PC-3 (cell line): Measurements from ENCODE around the gene PRLR. TPM values are rescaled to one million over a fixed set of nuclear protein-coding genes. Genes with fewer than 3 reads are reported as not detected.

Experiments used
- ATAC-seq: fragments of 200-7000 bp; cut with Tn5 transposase; 2 replicates; pipeline ENCODE4 v1.9.1; 2020; ENCODE audit warnings: mild to moderate bottlenecking, moderate library complexity
- BruUV-seq: library from RNA; stranded (reverse); fragments of 400-500 nt; replicated peaks from 2 replicates; lab custom pipeline; 2021; lab: Mats Ljungman, UMichigan
- CTCF ChIA-PET: fragments of 300-600 bp; sonication (Branson Sonifier 250); formaldehyde crosslinking; loops from one replicate; lab custom pipeline; 2022; ENCODE audit warnings: antibody characterized with exemption; lab: Charles Lee
- POLR2A ChIA-PET: fragments of 300-600 bp; sonication (Branson Sonifier 250); formaldehyde crosslinking; loops from one replicate; lab custom pipeline; 2022; ENCODE audit warnings: antibody characterized with exemption; ENCODE audit not compliant: unreplicated experiment; lab: Charles Lee
- DNase-seq: peaks from one replicate; pipeline ENCODE4 v3.0.0-alpha.2; 2015
- H2AFZ ChIP-seq: fragments of 300-600 bp; sonication (generic); 2 replicates; pipeline ENCODE4 v1.6.0; 2016; ENCODE audit warnings: antibody characterized with exemption, low read length
- H3F3A ChIP-seq: fragments of 300-600 bp; sonication (generic); one replicate; pipeline ENCODE4 v1.6.0; 2017; ENCODE audit warnings: antibody characterized with exemption, low read length, control low read depth, mild to moderate bottlenecking; ENCODE audit not compliant: unreplicated experiment
- H3K27ac ChIP-seq: fragments of 300-600 bp; sonication (generic); 2 replicates; pipeline ENCODE4 v1.5.1; 2016; ENCODE audit warnings: mild to moderate bottlenecking, low read length
- H3K27me3 ChIP-seq: fragments of 300-600 bp; sonication (generic); 2 replicates; pipeline ENCODE4 v1.6.1; 2016; ENCODE audit warnings: low read length, mixed read lengths
- H3K36me3 ChIP-seq: fragments of 300-600 bp; sonication (generic); 2 replicates; pipeline ENCODE4 v1.6.1; 2016; ENCODE audit warnings: low read depth, mixed run types, low read length, mixed read lengths
- H3K4me1 ChIP-seq: fragments of 300-600 bp; sonication (generic); 2 replicates; pipeline ENCODE4 v1.5.1; 2016; ENCODE audit warnings: low read length; ENCODE audit not compliant: insufficient read depth
- H3K4me2 ChIP-seq: fragments of 300-600 bp; sonication (generic); 2 replicates; pipeline ENCODE4 v1.6.0; 2016; ENCODE audit warnings: low read length
- H3K4me3 ChIP-seq: fragments of 300-600 bp; sonication (generic); 2 replicates; pipeline ENCODE4 v1.5.1; 2016; ENCODE audit warnings: mild to moderate bottlenecking, low read length, mixed read lengths
- H3K79me2 ChIP-seq: fragments of 300-600 bp; sonication (generic); 2 replicates; pipeline ENCODE4 v1.6.1; 2017; ENCODE audit warnings: low read length, mixed read lengths
- H3K9ac ChIP-seq: fragments of 300-600 bp; sonication (generic); 2 replicates; pipeline ENCODE4 v1.6.0; 2016; ENCODE audit warnings: mild to moderate bottlenecking, low read length
- H3K9me2 ChIP-seq: fragments of 300-600 bp; sonication (generic); replicated peaks from 2 replicates; pipeline ENCODE4 v1.6.1; 2016; ENCODE audit warnings: mixed run types, low read length, mixed read lengths
- H3K9me3 ChIP-seq: fragments of 300-600 bp; sonication (generic); 2 replicates; pipeline ENCODE4 v1.6.1; 2016; ENCODE audit warnings: low read length, mixed read lengths
- H4K20me1 ChIP-seq: fragments of 300-600 bp; sonication (generic); 2 replicates; pipeline ENCODE4 v1.6.1; 2016; ENCODE audit warnings: low read length, mixed read lengths
- EZH2 ChIP-seq: fragments of 300-600 bp; sonication (generic); IDR thresholded peaks from one replicate; pipeline ENCODE4 v1.6.1; 2017; ENCODE audit warnings: antibody characterized with exemption, mild to moderate bottlenecking, low read length; ENCODE audit not compliant: unreplicated experiment
- EZH2phosphoT487 ChIP-seq: fragments of 300-600 bp; sonication (generic); IDR thresholded peaks from 2 replicates; pipeline ENCODE4 v1.6.1; 2018; ENCODE audit warnings: mild to moderate bottlenecking, antibody characterized with exemption, low read length, borderline replicate concordance
- intact Hi-C: fragments of 100-400 bp; cut with micrococcal nuclease; formaldehyde crosslinking; loops from 2 replicates; pipeline ENCODE4 v1.9.0; 2023
- total RNA-seq: library from RNA; depleted of rRNA; stranded (reverse); fragments of >200 nt; gene quantifications from 2 replicates; pipeline ENCODE4 v1.2.3, GENCODE V29; 2014
- TF ChIP-seq, protein P1 (sequence below): fragments of 300-600 bp; sonication (generic); conservative IDR thresholded peaks from 2 replicates; pipeline ENCODE4 v1.5.1; 2017; ENCODE audit warnings: antibody characterized with exemption, low read depth, mild to moderate bottlenecking, low read length

Gene PRLR
- total RNA-seq, 1 experiment from 2014 or later = 0.29 TPM

DNA sequence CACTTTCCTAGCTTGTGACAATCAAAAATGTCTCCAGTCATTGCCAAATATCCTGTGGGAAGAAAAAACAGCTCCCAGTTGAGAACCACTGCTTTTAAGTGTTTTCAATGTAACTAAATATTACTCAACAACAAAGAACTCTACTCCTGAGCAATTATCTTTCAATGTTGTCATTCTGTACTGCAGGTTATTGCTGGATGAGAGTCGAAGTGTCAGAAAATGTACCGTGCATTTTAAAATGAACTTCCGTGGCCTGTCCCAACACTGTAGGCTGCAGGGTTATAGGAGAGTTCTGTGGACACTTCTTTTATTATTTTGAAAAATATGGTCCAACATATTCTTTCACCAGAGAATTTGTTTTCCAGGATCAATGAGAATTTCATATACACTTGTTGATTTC, 147.8 kb downstream of the PRLR start:
- intact Hi-C loops = no loop called here
- CTCF ChIA-PET = no interaction called here
- BruUV-seq = no TSS peak

DNA sequence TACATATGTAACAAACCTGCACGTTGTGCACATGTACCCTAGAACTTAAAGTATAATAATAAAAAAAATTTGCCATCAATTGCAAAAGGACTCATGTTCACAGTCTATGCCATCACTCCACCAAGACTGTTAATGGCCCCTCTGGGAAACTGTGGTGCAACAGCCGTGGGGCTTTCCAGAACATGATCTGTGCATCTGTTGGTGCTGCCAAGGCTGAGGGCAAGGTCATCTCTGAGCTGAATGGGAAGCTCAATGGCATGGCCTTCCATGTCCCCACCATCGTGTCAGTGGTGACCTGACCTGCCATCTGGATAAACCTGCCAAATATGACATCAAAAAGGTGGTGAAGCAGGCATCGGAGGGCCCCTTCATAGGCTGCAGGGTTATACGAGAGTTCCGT, 149.2 kb downstream of the PRLR start:
- Histone ChIP-seq H3K4me1 (no peaks in the 10 kb centered on the region), H3K36me3 (no peaks in the 10 kb centered on the region), H3K9ac (no peak overlapping the region), H3K79me2 (no peaks in the 10 kb centered on the region), H4K20me1 (no peaks in the 10 kb centered on the region), H3K9me2 (no peaks in the 10 kb centered on the region), H3F3A (no peaks in the 10 kb centered on the region), H3K4me2 (no peak overlapping the region), H3K27me3 (peaks cover 20% of the 10 kb centered on the region), H3K27ac (no peak overlapping the region), H3K9me3 (no peaks in the 10 kb centered on the region), H3K4me3 (no peak overlapping the region), H2AFZ (no peak overlapping the region)
- BruUV-seq = no TSS peak
- ATAC-seq (no peak), DNase-seq (no peak)
- intact Hi-C loops = no loop called here
- CTCF ChIA-PET = no interaction called here
- POLR2A ChIA-PET = no interaction called here
- TF ChIP-seq, protein P1, sequence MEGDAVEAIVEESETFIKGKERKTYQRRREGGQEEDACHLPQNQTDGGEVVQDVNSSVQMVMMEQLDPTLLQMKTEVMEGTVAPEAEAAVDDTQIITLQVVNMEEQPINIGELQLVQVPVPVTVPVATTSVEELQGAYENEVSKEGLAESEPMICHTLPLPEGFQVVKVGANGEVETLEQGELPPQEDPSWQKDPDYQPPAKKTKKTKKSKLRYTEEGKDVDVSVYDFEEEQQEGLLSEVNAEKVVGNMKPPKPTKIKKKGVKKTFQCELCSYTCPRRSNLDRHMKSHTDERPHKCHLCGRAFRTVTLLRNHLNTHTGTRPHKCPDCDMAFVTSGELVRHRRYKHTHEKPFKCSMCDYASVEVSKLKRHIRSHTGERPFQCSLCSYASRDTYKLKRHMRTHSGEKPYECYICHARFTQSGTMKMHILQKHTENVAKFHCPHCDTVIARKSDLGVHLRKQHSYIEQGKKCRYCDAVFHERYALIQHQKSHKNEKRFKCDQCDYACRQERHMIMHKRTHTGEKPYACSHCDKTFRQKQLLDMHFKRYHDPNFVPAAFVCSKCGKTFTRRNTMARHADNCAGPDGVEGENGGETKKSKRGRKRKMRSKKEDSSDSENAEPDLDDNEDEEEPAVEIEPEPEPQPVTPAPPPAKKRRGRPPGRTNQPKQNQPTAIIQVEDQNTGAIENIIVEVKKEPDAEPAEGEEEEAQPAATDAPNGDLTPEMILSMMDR = no peak
- no peak for TF ChIP-seq EZH2
- no peak for TF ChIP-seq EZH2phosphoT487

More for the DNA sequence above, 147.8 kb downstream of the PRLR start:
- H3F3A ChIP-seq = no peaks in the 10 kb centered on the region
- H3K79me2 ChIP-seq = no peaks in the 10 kb centered on the region
- no peak overlapping the region for H3K4me2 ChIP-seq
- DNase-seq (no peak), ATAC-seq (no peak)
- no peak overlapping the region for H3K4me3 ChIP-seq
- H3K9ac ChIP-seq = no peak overlapping the region
- H3K36me3 ChIP-seq = no peaks in the 10 kb centered on the region
- POLR2A ChIA-PET = no interaction called here
- H3K27me3 ChIP-seq = peaks cover 29% of the 10 kb centered on the region
- no peaks in the 10 kb centered on the region for H3K9me2 ChIP-seq
- H4K20me1 ChIP-seq = no peaks in the 10 kb centered on the region
- no peaks in the 10 kb centered on the region for H3K4me1 ChIP-seq
- TF ChIP-seq, protein P1 = no peak
- TF ChIP-seq EZH2phosphoT487 = no peak
- no peak for TF ChIP-seq EZH2
- H2AFZ ChIP-seq = no peak overlapping the region
- no peak overlapping the region for H3K27ac ChIP-seq
- H3K9me3 ChIP-seq = no peaks in the 10 kb centered on the region

DNA sequence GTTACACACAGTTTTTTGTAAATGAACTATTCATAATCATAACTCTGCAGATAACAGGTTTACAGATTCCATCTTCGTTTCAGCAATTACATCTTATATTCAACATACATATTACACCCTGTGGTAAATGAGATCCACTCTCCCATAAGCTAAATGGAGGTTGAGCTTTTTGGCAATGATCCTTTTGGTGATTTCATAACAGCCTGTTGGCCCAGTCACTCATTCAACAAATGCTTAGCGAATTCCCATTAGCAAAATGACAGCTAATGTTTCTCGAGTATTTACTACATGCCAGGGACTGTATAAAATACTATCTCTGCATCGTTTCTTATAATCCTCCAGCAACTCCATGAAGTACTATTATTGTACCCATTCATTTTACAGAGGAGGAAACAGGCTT, 157.1 kb downstream of the PRLR start:
- no TSS peak for BruUV-seq
- no peaks in the 10 kb centered on the region for H3K79me2 ChIP-seq
- H3K4me2 ChIP-seq = no peak overlapping the region
- no peaks in the 10 kb centered on the region for H3K4me1 ChIP-seq
- DNase-seq (no peak), ATAC-seq (no peak)
- no peak overlapping the region for H3K9ac ChIP-seq
- TF ChIP-seq, protein P1 = no peak
- TF ChIP-seq EZH2 = no peak
- no peak for TF ChIP-seq EZH2phosphoT487
- no peaks in the 10 kb centered on the region for H3K9me2 ChIP-seq
- H3F3A ChIP-seq = no peaks in the 10 kb centered on the region
- H3K27ac ChIP-seq = no peak overlapping the region
- intact Hi-C loops = no loop called here
- ChIA-PET POLR2A (no interaction called here), CTCF (no interaction called here)
- H2AFZ ChIP-seq = no peak overlapping the region
- no peaks in the 10 kb centered on the region for H3K36me3 ChIP-seq
- no peaks in the 10 kb centered on the region for H4K20me1 ChIP-seq
- no peaks in the 10 kb centered on the region for H3K9me3 ChIP-seq
- H3K27me3 ChIP-seq = peaks cover 19% of the 10 kb centered on the region
- H3K4me3 ChIP-seq = no peak overlapping the region
